Measurements from ENCODE around the gene ANKRD40CL. TPM values are rescaled to one million over a fixed set of nuclear protein-coding genes. Genes with fewer than 3 reads are reported as not detected.

ANKRD40CL gene
- total RNA-seq = not detected in 2 replicates

GRCh38 chr17:50767446-50767845 is at the start of gene ANKRD40CL:
TSS of gene ANKRD40CL (minus strand) at chr17:50767518. CDS start at chr17:50766913, 605 bp downstream.

GRCh38 chr17:50719144-50719923 is 48.0 kb downstream of the ANKRD40CL start, which contains the start of gene LUC7L3:
TSS of gene LUC7L3 (plus strand) at chr17:50719603. CDS start at chr17:50719733, 130 bp downstream.

Small RNA genes within 50 kb of the gene (small RNA-seq; reads per million reads assigned to genes)
- not detected for gene AC005921.1
- gene MIR8059 = not detected

Other genes with a start within 250 kb of the ANKRD40CL start
- under 0.01 TPM in 1 of 2 replicates, not detected in the other for gene EPN3, start 234.8 kb downstream of the ANKRD40CL start, total RNA-seq
- gene SPATA20, start 220.3 kb downstream of the ANKRD40CL start, total RNA-seq = 52.6 and 56.7 TPM in 2 replicates
- not detected in 2 replicates for gene CACNA1G, start 206.8 kb downstream of the ANKRD40CL start, total RNA-seq
- 1.7 and 5.2 TPM in 2 replicates for gene ABCC3, start 132.6 kb downstream of the ANKRD40CL start, total RNA-seq
- gene ANKRD40, start 59.6 kb downstream of the ANKRD40CL start, total RNA-seq = 40.8 and 58.5 TPM in 2 replicates
- 19.6 and 30.3 TPM in 2 replicates for gene LUC7L3, start 47.9 kb downstream of the ANKRD40CL start, total RNA-seq
- gene WFIKKN2, start 68.1 kb upstream of the ANKRD40CL start, total RNA-seq = not detected in 2 replicates
- 5.6 and 6.2 TPM in 2 replicates for gene TOB1, start 98.8 kb upstream of the ANKRD40CL start, total RNA-seq